ENCODE data around the gene KCTD18. TPM values are rescaled to one million over a fixed set of nuclear protein-coding genes. Genes with fewer than 3 reads are reported as not detected.

Gene KCTD18
- total and polyA plus RNA-seq, 12 donors, result 5.9 to 83.2 (median 19.9) TPM

- 80 to 89% (median 86%) methylated on average over 14 to 21 of the region's 21 CpGs for WGBS, 4 donors
- peak overlapping the region in 1 of 5 donors; percentile 27 for H3K27ac ChIP-seq
- TF ChIP-seq CTCF (IDR thresholded peaks at IDR 0.05), result no peak
- TF ChIP-seq POLR2A (IDR thresholded peaks at IDR 0.05), result no peak
- peaks cover 0 to 18% of the 10 kb centered on the region in 2 donors for H3K36me3 ChIP-seq (replicated peaks in 1 of 2)
- intact Hi-C loops (cut with DNase I), result loop anchor here (5.0 kb wide), 3 partner anchors 170 to 500 kb away; partner anchors contain the start of gene SPATS2L (in 1 of the 2)
- no peak overlapping the region for H3K4me3 ChIP-seq
- H3K27me3 ChIP-seq, result no peaks in the 10 kb centered on the region
- no peaks in the 10 kb centered on the region for H3K9me3 ChIP-seq (replicated peaks in 1 of 3)
- peak in 6 of 7 donors; percentile 30 to 79 (median 48) for DNase-seq
- H3K4me1 ChIP-seq (replicated peaks in 1 of 2), result no peaks in the 10 kb centered on the region
These were observed 32.2 kb downstream of the KCTD18 start for GRCh38 chr2:200477667-200478131.

- H3K27ac ChIP-seq, result no peak overlapping the region
- no peak for DNase-seq
- H3K36me3 ChIP-seq (replicated peaks in 1 of 2), result peaks cover 0 to 18% of the 10 kb centered on the region in 2 donors
- TF ChIP-seq CTCF (IDR thresholded peaks at IDR 0.05), result no peak
- no peak for TF ChIP-seq POLR2A (IDR thresholded peaks at IDR 0.05)
- H3K9me3 ChIP-seq (replicated peaks in 1 of 3), result no peaks in the 10 kb centered on the region
- intact Hi-C loops (cut with DNase I), result loop anchor here (5.0 kb wide), 3 partner anchors 170 to 500 kb away; partner anchors contain the start of gene SPATS2L (in 1 of the 2)
- no peaks in the 10 kb centered on the region for H3K27me3 ChIP-seq
- WGBS, 4 donors, result 87 to 92% (median 91%) methylated on average over 8 of the region's 8 CpGs
- H3K4me1 ChIP-seq (replicated peaks in 1 of 2), result no peaks in the 10 kb centered on the region
- H3K4me3 ChIP-seq, result no peak overlapping the region
These were observed 33.0 kb downstream of the KCTD18 start for GRCh38 chr2:200476836-200477235.

- peaks cover 0 to 18% of the 10 kb centered on the region in 2 donors for H3K36me3 ChIP-seq (replicated peaks in 1 of 2)
- 84 to 99% (median 94%) methylated on average over 4 of the region's 4 CpGs for WGBS, 4 donors
- intact Hi-C loops (cut with DNase I), result loop anchor here (5.0 kb wide), 3 partner anchors 168 to 498 kb away; partner anchors contain the start of gene SPATS2L (in 1 of the 2)
These were observed 34.1 kb downstream of the KCTD18 start for GRCh38 chr2:200475795-200476194.

More at GRCh38 chr2:200475795-200476194, 34.1 kb downstream of the KCTD18 start:
- H3K27me3 ChIP-seq, result no peaks in the 10 kb centered on the region
- TF ChIP-seq POLR2A (IDR thresholded peaks at IDR 0.05), result no peak
- TF ChIP-seq CTCF (IDR thresholded peaks at IDR 0.05), result no peak
- H3K9me3 ChIP-seq (replicated peaks in 1 of 3), result no peaks in the 10 kb centered on the region
- H3K4me1 ChIP-seq (replicated peaks in 1 of 2), result no peaks in the 10 kb centered on the region
- no peak overlapping the region for H3K27ac ChIP-seq
- H3K4me3 ChIP-seq, result no peak overlapping the region
- no peak for DNase-seq

All from adrenal gland (tissue), 12 donors.